Embryonic facial prominence (tissue), 1 donor: Measurements from ENCODE around the gene SPECC1L.

Experiments used
- DNase-seq: peaks from one replicate; pipeline ENCODE4 v3.0.0-alpha.2; 2016; ENCODE audit errors: extremely low spot score

Gene SPECC1L

DNA sequence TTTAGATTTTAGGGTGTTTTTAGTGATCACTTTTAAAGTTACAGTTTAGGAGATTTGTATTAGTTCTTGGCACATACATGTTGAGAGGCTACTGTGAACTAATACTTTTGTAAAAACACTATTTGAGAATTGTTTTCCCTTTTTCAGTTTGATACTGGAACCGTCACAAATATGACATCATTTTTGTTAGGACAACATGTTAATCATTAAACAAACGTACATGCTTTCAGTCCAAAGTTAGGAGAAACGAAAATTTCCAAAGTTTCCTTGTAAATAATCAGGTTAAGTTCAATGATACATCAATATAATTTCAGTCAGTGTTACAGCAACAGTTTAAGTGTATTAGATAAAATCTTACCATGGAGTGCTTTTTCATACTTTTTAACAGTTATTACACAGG, 53.1 kb downstream of the SPECC1L start:
- DNase-seq, result no peak

- DNase-seq, result no peak
These were observed 53.5 kb downstream of the SPECC1L start for GRCh38 chr22:24324137-24324536.

DNA sequence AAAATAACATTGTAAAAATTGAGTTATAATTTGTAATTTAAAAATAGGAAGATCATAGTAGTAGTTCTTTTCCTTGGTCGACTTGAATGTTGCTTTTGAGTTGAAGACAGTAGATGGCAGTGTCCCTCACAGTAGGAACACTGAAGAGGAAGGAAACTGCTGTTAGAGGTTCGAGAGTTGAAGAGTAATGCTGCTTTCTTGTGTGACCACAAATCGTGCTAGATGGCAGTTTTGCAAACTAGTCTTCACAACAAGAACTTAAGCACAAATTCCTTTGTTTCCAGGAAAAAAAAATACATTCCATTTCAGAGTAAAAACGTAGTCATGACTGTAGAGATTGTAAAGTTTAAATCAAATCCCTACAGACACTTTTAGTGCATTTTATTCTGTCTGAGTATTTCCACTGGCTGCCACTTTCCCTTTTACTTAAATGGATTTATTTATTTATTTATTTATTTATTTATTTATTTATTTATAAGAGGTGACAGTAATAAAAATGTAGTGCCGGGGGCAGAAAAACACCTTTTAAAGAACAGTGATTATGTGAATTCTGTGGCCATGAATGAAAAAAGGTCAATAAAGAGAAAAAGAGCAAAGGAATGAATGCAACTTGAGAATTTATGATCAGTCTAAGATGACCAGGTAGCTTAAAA, 54.6 kb downstream of the SPECC1L start:
- peak; percentile 70 for DNase-seq

DNA sequence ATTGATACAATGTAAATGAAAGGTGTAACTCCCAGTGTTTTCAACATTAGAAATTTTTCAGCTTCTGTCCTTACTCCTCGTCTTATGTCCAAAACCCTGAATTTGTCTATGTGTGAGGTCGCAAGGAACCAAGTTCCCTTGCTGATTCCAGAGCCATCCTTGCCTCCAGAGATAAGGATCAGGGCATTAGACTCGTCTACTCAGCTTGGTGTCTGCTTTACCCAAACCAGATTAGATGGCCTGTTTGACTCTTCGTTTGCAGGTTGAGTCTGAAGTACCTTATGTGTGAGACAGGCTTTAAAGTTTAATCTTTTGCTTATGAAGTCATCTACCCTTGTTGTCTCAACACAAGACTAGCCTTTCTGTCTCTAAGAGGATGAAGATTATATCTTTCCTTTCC, 55.6 kb downstream of the SPECC1L start:
- no peak for DNase-seq

- no peak for DNase-seq
These were observed 57.2 kb downstream of the SPECC1L start for GRCh38 chr22:24327832-24328231.

- no peak for DNase-seq
These were observed 58.8 kb downstream of the SPECC1L start for GRCh38 chr22:24329453-24329852.

- no peak for DNase-seq
These were observed 60.0 kb downstream of the SPECC1L start for GRCh38 chr22:24330636-24331035.

- no peak for DNase-seq
These were observed 61.1 kb downstream of the SPECC1L start for GRCh38 chr22:24331468-24332440.

- no peak for DNase-seq
These were observed 62.7 kb downstream of the SPECC1L start for GRCh38 chr22:24333301-24333700.

DNA sequence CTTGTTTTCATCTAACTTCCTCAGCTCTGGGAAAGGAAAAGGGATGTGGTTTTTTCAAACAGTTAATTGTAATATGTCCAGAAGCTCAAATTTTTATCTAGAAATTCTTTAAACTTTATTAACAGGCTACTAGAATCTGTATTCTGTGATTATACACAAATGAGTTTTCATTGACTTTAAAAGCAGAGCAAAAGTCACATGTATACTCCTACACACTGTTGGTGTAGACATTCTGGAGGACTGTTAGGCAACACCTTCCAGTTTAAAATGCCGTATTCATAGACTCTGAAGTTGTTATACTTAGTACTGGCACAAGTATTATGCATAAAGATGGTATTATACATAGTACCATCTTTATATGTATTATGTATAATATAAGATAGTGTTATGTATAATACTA, 64.9 kb downstream of the SPECC1L start:
- no peak for DNase-seq

GRCh38 chr22:24337894-24338645, 67.4 kb downstream of the SPECC1L start:
- DNase-seq, result no peak

GRCh38 chr22:24338726-24339451, 68.3 kb downstream of the SPECC1L start:
- DNase-seq, result no peak

GRCh38 chr22:24339452-24339747, 68.8 kb downstream of the SPECC1L start:
- DNase-seq, result no peak

GRCh38 chr22:24341627-24342026, 71.0 kb downstream of the SPECC1L start:
- DNase-seq, result no peak

DNA sequence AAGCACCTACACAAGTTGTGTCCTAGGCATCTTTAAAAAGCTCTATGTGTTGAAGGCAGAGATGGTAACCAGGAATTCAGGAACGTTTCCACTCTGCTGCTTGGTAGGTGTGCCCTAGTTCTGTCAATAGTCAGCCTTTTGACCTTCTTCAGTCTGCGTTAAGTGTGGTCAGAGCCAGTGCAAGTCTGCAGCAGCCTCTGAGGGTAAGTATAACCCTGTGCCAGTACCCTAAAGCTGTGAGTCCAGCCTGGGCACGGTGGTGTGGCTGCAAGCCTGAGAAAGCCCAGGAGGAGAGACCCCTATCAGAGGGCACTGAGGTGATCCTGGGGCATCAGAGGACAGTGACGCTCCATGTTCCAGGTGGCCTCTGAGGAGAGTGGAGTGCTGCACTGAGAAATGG, 80.0 kb downstream of the SPECC1L start:
- DNase-seq, result no peak

- no peak for DNase-seq
These were observed 82.5 kb downstream of the SPECC1L start for GRCh38 chr22:24353121-24353520.

- no peak for DNase-seq
These were observed 84.9 kb downstream of the SPECC1L start for GRCh38 chr22:24355574-24355973.

GRCh38 chr22:24357547-24357946, 86.9 kb downstream of the SPECC1L start:
- DNase-seq, result no peak

DNA sequence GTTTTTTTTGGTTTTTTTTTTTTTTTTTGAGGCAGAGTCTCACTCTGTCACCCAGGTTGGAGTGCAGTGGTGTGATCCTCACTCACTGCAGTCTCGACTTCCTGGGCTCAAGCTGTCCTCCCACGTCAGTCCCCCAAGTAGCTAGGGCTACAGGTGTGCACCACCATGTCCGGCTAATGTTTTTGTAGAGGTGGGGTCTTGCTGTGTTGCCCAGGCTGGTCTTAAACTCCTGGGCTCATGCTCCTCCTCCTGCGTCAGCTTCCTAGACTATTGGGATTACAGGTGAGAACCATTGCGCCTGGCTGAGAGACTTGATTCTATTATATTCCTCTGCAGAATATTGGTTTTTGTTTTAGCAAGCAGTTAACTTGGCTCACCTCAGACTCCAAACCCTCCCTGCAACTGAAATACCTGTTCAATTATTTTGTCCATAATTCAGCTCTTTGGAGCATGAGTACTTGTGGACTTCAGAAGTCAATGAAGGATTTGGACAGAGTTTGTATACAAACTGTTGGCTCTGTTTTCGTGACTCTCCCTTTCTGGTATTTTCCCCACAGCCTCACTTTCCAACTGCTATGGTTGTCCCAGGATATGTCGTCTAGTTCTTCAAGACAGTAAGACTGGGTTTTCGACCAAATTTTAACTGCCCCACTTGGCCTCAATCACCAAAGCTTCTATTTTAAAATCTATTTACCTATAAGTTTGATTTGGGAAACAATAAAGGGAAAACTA, 87.6 kb downstream of the SPECC1L start:
- DNase-seq, result no peak

GRCh38 chr22:24359452-24360120, 89.0 kb downstream of the SPECC1L start:
- no peak for DNase-seq
